Stomach smooth muscle (tissue), 2 donors: ENCODE results near the gene HRH3.

Experiments used
- H3K27ac ChIP-seq: one replicate; pipeline ENCODE4 v1.7.0; 2013; ENCODE audit warnings: mild to moderate bottlenecking, low read length, inconsistent platforms
- H3K27me3 ChIP-seq, 2 donors: one replicate each; pipeline ENCODE4 v1.7.0; 2013; ENCODE audit warnings: low read length in 2 of 2; ENCODE audit not compliant: insufficient read depth in 2 of 2, control insufficient read depth in 1 of 2
- H3K36me3 ChIP-seq, 2 donors: one replicate each; pipeline ENCODE4 v1.7.0; 2013; ENCODE audit warnings: low read length in 2 of 2; ENCODE audit not compliant: control insufficient read depth in 2 of 2, insufficient read depth in 2 of 2
- H3K4me1 ChIP-seq: one replicate; pipeline ENCODE4 v1.7.0; 2013; ENCODE audit warnings: low read length; ENCODE audit not compliant: control insufficient read depth, insufficient read depth
- H3K4me3 ChIP-seq, 2 donors: one replicate each; pipeline ENCODE4 v1.7.0; 2013; ENCODE audit warnings: low read length in 2 of 2
- H3K9ac ChIP-seq, 2 donors: one replicate each; pipeline ENCODE4 v1.7.0; 2013; ENCODE audit warnings: low read length in 2 of 2, mild to moderate bottlenecking in 1 of 2
- H3K9me3 ChIP-seq, 2 donors: one replicate each; pipeline ENCODE4 v1.7.0; 2013; ENCODE audit warnings: low read length in 2 of 2; ENCODE audit not compliant: control insufficient read depth in 2 of 2
- donor health status: healthy.
- donor health status: Pancreatic carcinoma.

HRH3 gene

DNA sequence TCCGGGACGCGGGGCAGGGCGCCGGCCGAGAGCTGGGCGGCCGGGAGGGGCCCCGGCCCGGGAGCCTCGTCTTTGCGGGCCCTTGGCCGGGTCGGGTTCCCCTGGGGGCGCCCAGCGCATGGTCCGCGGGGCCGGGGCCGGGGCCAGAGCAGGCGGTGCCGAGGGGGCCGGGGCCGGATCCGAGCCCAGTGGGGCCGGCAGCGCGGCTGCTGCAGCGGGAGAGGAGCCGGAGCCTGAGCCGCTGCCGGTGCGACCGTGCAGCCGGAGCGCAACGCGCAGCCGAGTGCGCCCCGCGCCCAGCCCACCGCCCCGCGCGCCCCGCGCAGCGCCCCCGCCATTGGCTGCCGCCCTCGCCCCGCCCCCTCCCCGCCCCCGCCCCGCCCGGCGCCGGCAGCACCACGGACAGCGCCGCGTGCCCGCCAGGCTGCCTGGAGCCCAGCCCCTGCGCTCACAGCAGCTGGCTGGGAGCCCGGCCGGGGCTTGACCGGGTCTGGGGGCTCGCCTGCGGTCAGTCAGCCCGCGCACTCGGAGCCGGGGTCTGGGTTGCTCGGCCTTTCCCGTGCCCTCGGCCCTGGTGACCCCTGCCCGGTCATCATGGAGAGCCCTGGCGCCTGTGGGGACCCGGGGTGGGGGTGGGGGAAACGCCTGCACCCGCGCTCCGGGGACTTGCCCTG lies at the start of gene HRH3:
Gene HRH3 (minus strand): TSS at position 287 of the 674 bp plus-strand sequence. CDS start 308 bp downstream, outside the sequence.
- Histone ChIP-seq H3K36me3 (no peaks in the 10 kb centered on the region), H3K9me3 (no peaks in the 10 kb centered on the region), H3K27me3 (peaks cover 59 to 64% of the 10 kb centered on the region in 2 donors), H3K9ac (no peak within 1 kb of the TSS), H3K27ac (no peak within 1 kb of the TSS), H3K4me1 (peaks cover 8% of the 10 kb centered on the region), H3K4me3 (peak within 1 kb of the TSS in 1 of 2 donors; percentile 47)

DNA sequence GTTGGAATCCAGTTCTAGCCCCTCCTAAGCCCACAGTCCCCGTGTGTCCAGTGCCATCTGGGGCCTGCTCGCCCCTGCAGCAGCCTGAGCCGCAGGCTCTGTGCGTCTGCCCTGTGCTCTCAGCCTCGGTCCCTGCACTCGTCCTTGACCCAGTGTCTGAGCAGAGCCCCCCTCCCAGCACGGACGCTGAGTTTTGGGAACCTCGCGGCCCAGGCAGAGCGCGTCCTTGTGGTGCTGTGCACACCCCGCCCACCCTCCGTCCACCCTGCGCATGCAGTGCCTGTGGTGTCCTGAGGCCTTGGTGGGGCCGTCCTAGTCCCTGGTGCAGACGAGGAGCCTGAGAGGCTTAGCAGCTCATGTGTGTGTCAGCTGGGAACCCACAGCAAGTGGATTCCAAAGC lies 49.8 kb upstream of the HRH3 start:
- H3K27me3 ChIP-seq: no peaks in the 10 kb centered on the region
- H3K4me1 ChIP-seq: no peaks in the 10 kb centered on the region
- no peak overlapping the region for H3K27ac ChIP-seq
- no peak overlapping the region for H3K4me3 ChIP-seq
- H3K9ac ChIP-seq: no peak overlapping the region
- peaks cover 33 to 35% of the 10 kb centered on the region in 2 donors for H3K36me3 ChIP-seq
- H3K9me3 ChIP-seq: no peaks in the 10 kb centered on the region

DNA sequence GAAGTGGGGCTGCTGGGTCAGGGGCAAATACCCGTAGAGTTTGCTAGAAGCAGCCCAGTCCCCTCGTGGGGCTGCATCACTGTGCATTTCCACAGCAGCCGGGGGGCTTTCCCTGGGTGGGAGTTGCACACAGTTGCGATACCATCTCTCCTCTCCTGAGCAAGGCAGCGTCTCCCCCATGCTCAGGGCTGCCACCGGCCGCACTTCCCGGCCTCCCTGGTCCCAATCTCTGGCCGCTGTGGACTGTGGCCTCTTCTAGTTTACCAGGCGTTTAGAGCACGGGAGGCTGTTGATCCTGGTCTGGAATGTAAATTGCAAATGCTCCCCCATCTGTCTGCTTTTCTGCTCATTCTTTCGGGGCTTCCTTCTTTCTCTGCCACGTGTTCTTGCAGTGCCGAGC lies 49.3 kb upstream of the HRH3 start:
- no peaks in the 10 kb centered on the region for H3K27me3 ChIP-seq
- peaks cover 30 to 39% of the 10 kb centered on the region in 2 donors for H3K36me3 ChIP-seq
- no peak overlapping the region for H3K27ac ChIP-seq
- H3K4me1 ChIP-seq: no peaks in the 10 kb centered on the region
- no peaks in the 10 kb centered on the region for H3K9me3 ChIP-seq
- no peak overlapping the region for H3K4me3 ChIP-seq
- H3K9ac ChIP-seq: no peak overlapping the region

DNA sequence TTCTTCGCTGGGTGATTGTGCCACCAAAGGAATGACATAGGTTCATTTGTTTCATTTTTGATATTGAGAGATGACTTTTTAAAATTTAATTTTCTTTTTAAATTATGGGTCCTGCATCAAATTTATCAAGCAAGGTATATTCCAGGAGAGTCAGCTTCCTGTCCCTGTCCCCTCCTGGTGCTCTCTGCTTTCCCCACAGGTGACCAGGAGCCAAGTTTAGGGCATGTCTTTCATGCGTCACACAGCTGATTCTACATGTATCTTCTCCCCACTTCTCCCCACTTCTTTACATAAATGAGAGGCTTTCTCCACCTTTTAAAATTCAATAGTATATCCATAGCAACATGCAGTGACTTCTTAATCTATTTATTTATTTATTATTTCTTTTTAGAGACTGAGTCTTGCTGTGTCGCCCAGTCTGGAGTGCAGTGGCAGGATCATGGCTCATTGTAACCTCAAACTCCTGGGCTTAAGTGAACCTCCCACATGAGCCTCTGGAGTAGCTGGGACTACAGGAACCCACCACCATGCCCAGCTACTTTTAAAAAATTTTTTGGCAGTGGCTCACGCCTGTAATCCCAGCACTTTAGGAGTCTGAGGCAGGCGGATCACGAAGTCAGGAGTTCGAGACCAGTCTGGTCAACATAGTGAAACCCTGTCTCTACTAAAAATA lies 48.3 kb upstream of the HRH3 start:
- Histone ChIP-seq H3K27ac (no peak overlapping the region), H3K4me1 (no peaks in the 10 kb centered on the region), H3K9me3 (no peaks in the 10 kb centered on the region), H3K4me3 (no peak overlapping the region), H3K36me3 (peaks cover 33 to 34% of the 10 kb centered on the region in 2 donors), H3K27me3 (no peaks in the 10 kb centered on the region), H3K9ac (no peak overlapping the region)

DNA sequence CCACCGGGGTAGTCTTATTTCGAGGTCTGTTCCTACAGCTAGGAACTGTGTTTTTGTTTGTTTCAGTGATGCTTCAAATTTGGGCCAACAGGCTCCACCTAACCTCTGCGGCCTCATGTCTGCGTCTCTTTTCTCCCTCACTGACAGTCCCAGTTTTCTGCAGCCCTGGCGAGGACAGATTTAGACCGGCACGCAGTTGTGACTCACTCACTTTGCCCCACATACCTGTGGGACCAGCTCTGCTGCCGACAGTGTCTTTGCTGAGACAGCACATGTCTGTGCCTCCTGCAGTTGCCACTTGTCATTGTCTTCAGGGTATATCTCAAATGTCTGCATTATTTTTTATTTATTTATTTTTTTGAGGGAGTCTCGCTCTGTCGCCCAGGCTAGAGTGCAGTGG lies 47.5 kb upstream of the HRH3 start:
- no peaks in the 10 kb centered on the region for H3K27me3 ChIP-seq
- H3K27ac ChIP-seq: no peak overlapping the region
- peaks cover 33 to 35% of the 10 kb centered on the region in 2 donors for H3K36me3 ChIP-seq
- H3K9ac ChIP-seq: no peak overlapping the region
- no peaks in the 10 kb centered on the region for H3K9me3 ChIP-seq
- H3K4me3 ChIP-seq: no peak overlapping the region
- H3K4me1 ChIP-seq: no peaks in the 10 kb centered on the region

DNA sequence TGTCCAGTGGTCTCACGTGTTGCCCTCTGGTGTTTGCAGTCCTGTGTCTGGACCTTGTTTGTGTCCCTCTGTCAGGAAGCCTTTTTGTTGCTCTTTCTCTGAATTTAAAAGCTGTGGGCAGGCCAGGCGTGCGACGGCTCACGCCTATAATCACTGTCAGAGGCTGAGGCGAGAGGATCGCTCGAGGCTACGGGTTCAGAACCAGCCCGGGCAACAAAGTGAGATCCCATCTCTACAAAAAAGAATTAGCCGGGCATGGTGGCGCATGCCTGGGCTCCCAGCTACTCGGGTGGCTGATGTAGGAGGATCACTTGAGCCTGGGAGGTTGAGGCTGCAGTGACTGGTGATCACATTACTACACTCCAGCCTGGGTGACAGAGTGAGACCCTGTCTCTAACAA lies 46.8 kb upstream of the HRH3 start:
- Histone ChIP-seq H3K9me3 (no peaks in the 10 kb centered on the region), H3K27ac (no peak overlapping the region)

DNA sequence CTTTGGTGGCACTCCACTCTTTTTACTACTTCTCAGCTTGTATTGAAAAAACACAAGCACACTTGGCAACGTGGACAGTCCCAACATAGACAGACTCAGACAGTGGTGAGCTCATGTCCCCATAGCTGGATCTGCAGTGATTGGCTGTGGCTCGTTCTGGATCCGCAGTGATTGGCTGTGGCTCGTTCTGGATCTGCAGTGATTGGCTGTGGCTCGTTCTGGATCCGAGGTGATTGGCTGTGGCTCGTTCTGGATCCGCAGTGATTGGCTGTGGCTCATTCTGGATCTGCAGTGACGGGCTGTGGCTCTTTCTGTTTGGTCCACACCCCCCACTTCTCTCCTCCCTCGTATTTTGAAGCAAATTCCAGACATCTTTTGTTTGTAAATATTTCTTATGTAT lies 46.3 kb upstream of the HRH3 start:
- H3K9ac ChIP-seq: no peak overlapping the region
- peaks cover 31 to 38% of the 10 kb centered on the region in 2 donors for H3K36me3 ChIP-seq

More for the DNA sequence above, 46.8 kb upstream of the HRH3 start:
- no peaks in the 10 kb centered on the region for H3K27me3 ChIP-seq
- no peaks in the 10 kb centered on the region for H3K4me1 ChIP-seq
- H3K36me3 ChIP-seq: peaks cover 31 to 36% of the 10 kb centered on the region in 2 donors
- H3K9ac ChIP-seq: no peak overlapping the region
- H3K4me3 ChIP-seq: no peak overlapping the region

DNA sequence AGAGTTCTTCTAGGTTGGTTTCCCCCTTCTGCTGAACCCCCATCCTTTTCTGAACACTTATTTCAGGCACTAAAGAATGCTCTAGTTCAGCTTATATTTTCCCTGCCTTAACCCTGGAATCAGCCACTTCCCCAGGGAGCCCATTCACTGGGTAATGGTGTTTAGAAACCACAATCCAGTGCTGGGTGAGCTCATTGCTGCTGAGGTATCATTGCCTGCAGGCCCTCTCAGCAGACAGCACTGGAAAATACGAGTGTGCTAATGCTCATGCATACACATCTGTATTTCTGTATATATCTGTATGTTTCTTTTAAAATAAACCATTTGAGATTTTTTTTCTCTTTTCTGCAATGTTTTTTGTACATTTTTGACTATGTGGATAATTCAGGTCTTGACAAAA lies 45.3 kb upstream of the HRH3 start:
- Histone ChIP-seq H3K36me3 (peaks cover 31 to 41% of the 10 kb centered on the region in 2 donors), H3K4me1 (no peaks in the 10 kb centered on the region), H3K4me3 (no peak overlapping the region), H3K27ac (no peak overlapping the region), H3K9me3 (no peaks in the 10 kb centered on the region), H3K9ac (no peak overlapping the region), H3K27me3 (no peaks in the 10 kb centered on the region)

More for the DNA sequence above, 46.3 kb upstream of the HRH3 start:
- Histone ChIP-seq H3K27ac (no peak overlapping the region), H3K9me3 (no peaks in the 10 kb centered on the region), H3K4me1 (no peaks in the 10 kb centered on the region), H3K4me3 (no peak overlapping the region), H3K27me3 (no peaks in the 10 kb centered on the region)

DNA sequence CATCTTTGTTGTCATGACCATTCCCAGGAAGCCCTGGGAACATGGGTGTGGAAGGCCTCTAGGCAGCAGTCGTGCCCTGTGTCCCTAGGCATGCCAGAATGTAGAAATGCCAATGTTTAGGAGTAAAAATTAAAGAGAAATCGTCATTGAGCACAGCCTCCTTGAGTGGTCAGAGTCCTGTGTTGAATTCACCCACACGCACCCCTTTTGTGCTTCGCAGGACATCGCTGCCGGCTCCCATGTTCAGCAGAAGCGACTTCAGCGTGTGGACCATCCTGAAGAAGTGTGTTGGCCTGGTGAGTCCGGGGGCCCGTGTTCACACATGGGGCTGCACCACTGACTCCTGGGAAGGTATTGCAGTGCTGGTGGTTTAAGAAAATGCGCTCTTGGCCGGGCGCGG lies 43.3 kb upstream of the HRH3 start:
- Histone ChIP-seq H3K4me1 (peaks cover 4% of the 10 kb centered on the region), H3K4me3 (no peak overlapping the region), H3K27me3 (no peaks in the 10 kb centered on the region), H3K27ac (no peak overlapping the region), H3K9ac (no peak overlapping the region), H3K36me3 (peaks cover 35 to 45% of the 10 kb centered on the region in 2 donors), H3K9me3 (no peaks in the 10 kb centered on the region)

DNA sequence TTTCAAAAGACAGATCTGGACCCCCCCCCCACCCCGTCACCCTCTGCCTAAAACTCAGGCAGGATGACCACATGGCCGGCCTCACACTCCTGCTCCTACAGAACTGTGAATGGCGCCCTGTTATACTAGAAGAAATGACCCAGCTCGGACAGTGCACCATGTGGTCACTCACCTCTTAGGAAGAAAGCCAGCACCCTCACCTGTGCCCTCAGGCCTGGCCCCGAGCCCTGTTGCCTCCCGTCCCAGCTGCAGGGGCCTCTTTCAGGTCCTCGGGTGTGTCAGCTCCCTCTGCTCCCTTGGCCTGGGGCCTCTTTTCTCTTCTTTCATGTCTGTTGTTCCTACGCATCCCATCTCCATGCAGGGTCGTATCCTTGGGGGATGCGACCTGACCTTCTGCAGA lies 42.0 kb upstream of the HRH3 start:
- Histone ChIP-seq H3K36me3 (peaks cover 39 to 47% of the 10 kb centered on the region in 2 donors), H3K9ac (no peak overlapping the region), H3K9me3 (no peaks in the 10 kb centered on the region), H3K4me1 (peaks cover 4% of the 10 kb centered on the region), H3K4me3 (no peak overlapping the region), H3K27ac (no peak overlapping the region), H3K27me3 (no peaks in the 10 kb centered on the region)

DNA sequence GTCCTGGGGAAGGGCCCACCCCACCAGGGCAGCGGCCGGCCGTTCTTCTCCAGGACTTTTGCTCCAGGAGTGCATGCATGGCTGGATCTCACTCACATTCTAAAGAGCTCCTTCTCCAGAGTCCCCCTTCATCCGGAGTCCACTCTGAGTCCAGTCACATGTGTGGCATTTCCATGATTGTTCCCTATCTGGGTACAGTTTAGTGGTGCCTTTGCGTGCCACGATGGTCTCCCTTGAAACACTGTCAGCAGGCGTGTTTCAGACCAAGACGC lies 39.2 kb upstream of the HRH3 start:
- Histone ChIP-seq H3K9me3 (no peaks in the 10 kb centered on the region), H3K9ac (no peak overlapping the region), H3K27me3 (no peaks in the 10 kb centered on the region), H3K27ac (no peak overlapping the region), H3K36me3 (peaks cover 36 to 44% of the 10 kb centered on the region in 2 donors), H3K4me3 (no peak overlapping the region), H3K4me1 (peaks cover 4% of the 10 kb centered on the region)
